HCT116 (cell line): ENCODE data around the gene WDR83.

Experiments used
- CEBPB ChIP-seq: IDR thresholded peaks from 2 replicates; pipeline ENCODE4 v1.6.1; 2012; ENCODE audit warnings: low read depth
- CTCF ChIP-seq, 3 experiments: fragments of 200-600 bp in 1 of 3; sonication (generic) in 1 of 3; IDR thresholded peaks in 2 of 3; conservative IDR thresholded peaks in 1 of 3; 2 replicates each; pipeline ENCODE4 v1.5.1; 2012 to 2017; ENCODE audit warnings: low read depth in 2 of 3, low read length in 2 of 3, antibody characterized with exemption in 1 of 3, borderline replicate concordance in 1 of 3, control low read depth in 1 of 3, mild to moderate bottlenecking in 1 of 3, mixed read lengths in 1 of 3, mixed run types in 1 of 3, moderate library complexity in 1 of 3; ENCODE audit not compliant: insufficient read depth in 1 of 3
- EZH2 ChIP-seq: fragments of 200-600 bp; sonication (generic); IDR thresholded peaks from 2 replicates; pipeline ENCODE4 v1.6.1; 2017; ENCODE audit warnings: antibody characterized with exemption, mixed run types
- JUND ChIP-seq: IDR thresholded peaks from 2 replicates; pipeline ENCODE4 v1.6.1; 2012
- POLR2A ChIP-seq: IDR thresholded peaks from 2 replicates; pipeline ENCODE4 v1.7.0; 2011; ENCODE audit warnings: borderline replicate concordance; ENCODE audit not compliant: insufficient read depth, insufficient read length; ENCODE audit errors: extremely low read depth
- POLR2AphosphoS5 ChIP-seq: IDR thresholded peaks from 2 replicates; pipeline ENCODE4 v1.6.1; 2011; ENCODE audit warnings: mild to moderate bottlenecking, low read depth, low read length, moderate library complexity
- RAD21 ChIP-seq: IDR thresholded peaks from 2 replicates; pipeline ENCODE4 v1.6.1; 2012; ENCODE audit warnings: low read depth, mild to moderate bottlenecking
- SIN3A ChIP-seq: IDR thresholded peaks from 2 replicates; pipeline ENCODE4 v1.6.1; 2012; ENCODE audit warnings: low read depth
- SP1 ChIP-seq: IDR thresholded peaks from 2 replicates; pipeline ENCODE4 v1.6.1; 2012; ENCODE audit warnings: low read depth
- ZNF274 ChIP-seq: fragments of 200-500 bp; sonication (Bioruptor generic); IDR thresholded peaks from 2 replicates; pipeline ENCODE4 v1.6.1; 2014; ENCODE audit warnings: mild to moderate bottlenecking, low read depth, low read length, inconsistent platforms

GRCh38 chr19:12665281-12665573, 1.4 kb upstream of the WDR83 start:
- TF ChIP-seq SIN3A (no peak), CTCF (IDR thresholded peaks at IDR 0.05 in 2 of 3, conservative IDR thresholded peaks at IDR 0.05 in 1 of 3; ENCODE audit: borderline replicate concordance in 1 of 3, insufficient read depth in 1 of 3, low read depth in 2 of 3, low read length in 2 of 3) (no peak), RAD21 (no peak), POLR2A (no peak), SP1 (no peak), ZNF274 (no peak), POLR2AphosphoS5 (no peak), JUND (no peak), CEBPB (no peak), EZH2 (no peak)
